NCI-H2171 treated with DMSO at 0.1 percent for 48 hours (cell line): ENCODE results near the gene NDRG3.

ENCODE experiments used
- DNase-seq: peaks from one replicate; lab custom pipeline; 2025; lab: John Stamatoyannopoulos, UW

The NDRG3 gene

GRCh38 chr20:36607586-36608387 lies 138.1 kb downstream of the NDRG3 start:
- no peak for DNase-seq

- no peak for DNase-seq
Observed at GRCh38 chr20:36606158-36607066, 139.5 kb downstream of the NDRG3 start.

- peak; percentile 99 for DNase-seq
Observed at GRCh38 chr20:36605399-36606157, 140.3 kb downstream of the NDRG3 start, which contains the start of gene RAB5IF. RAB5IF (plus strand) TSS chr20:36605779; CDS start chr20:36605952, 173 bp downstream.

GRCh38 chr20:36604952-36605398 lies 140.9 kb downstream of the NDRG3 start:
- DNase-seq, result no peak
